KMS-11 (cell line): Measurements from ENCODE around the gene HPCAL1.

Experiments used
- H2AFZ ChIP-seq: fragments of 200-600 bp; sonication (generic); 2 replicates; pipeline ENCODE4 v1.6.1; 2016; ENCODE audit warnings: antibody characterized with exemption, mixed run types, low read depth
- H3K27ac ChIP-seq: fragments of 200-600 bp; sonication (generic); 2 replicates; pipeline ENCODE4 v1.6.1; 2016; ENCODE audit warnings: mild to moderate bottlenecking, mixed run types
- H3K27me3 ChIP-seq: fragments of 200-600 bp; sonication (generic); 2 replicates; pipeline ENCODE4 v1.6.1; 2017; ENCODE audit warnings: mild to moderate bottlenecking, low read depth, mixed run types, moderate library complexity; ENCODE audit not compliant: insufficient read depth
- H3K36me3 ChIP-seq: fragments of 200-600 bp; sonication (generic); 2 replicates; pipeline ENCODE4 v1.6.1; 2017; ENCODE audit warnings: mild to moderate bottlenecking, mixed run types; ENCODE audit not compliant: insufficient read depth
- H3K4me1 ChIP-seq: fragments of 200-600 bp; sonication (generic); 2 replicates; pipeline ENCODE4 v1.6.1; 2016; ENCODE audit warnings: mild to moderate bottlenecking, low read depth, mixed run types; ENCODE audit not compliant: poor library complexity, severe bottlenecking
- H3K4me2 ChIP-seq: fragments of 200-600 bp; sonication (generic); 2 replicates; pipeline ENCODE4 v1.7.0; 2016; ENCODE audit warnings: mild to moderate bottlenecking, mixed run types
- H3K4me3 ChIP-seq: fragments of 200-600 bp; sonication (generic); IDR thresholded peaks from 2 replicates; pipeline ENCODE4 v1.6.1; 2017; ENCODE audit warnings: low read depth, low read length, mixed read lengths; ENCODE audit not compliant: insufficient read depth
- H3K79me2 ChIP-seq: fragments of 200-600 bp; sonication (generic); 2 replicates; pipeline ENCODE4 v1.6.1; 2016; ENCODE audit warnings: low read depth, mixed run types; ENCODE audit not compliant: insufficient read depth
- H3K9ac ChIP-seq: fragments of 200-600 bp; sonication (generic); 2 replicates; pipeline ENCODE4 v1.6.1; 2016; ENCODE audit warnings: mild to moderate bottlenecking, mixed run types
- H4K20me1 ChIP-seq: fragments of 200-600 bp; sonication (generic); 2 replicates; pipeline ENCODE4 v1.6.1; 2016; ENCODE audit warnings: mild to moderate bottlenecking, mixed run types; ENCODE audit not compliant: insufficient read depth
- CTCF ChIP-seq: fragments of 200-600 bp; sonication (generic); conservative IDR thresholded peaks from 2 replicates; pipeline ENCODE4 v1.6.1; 2017; ENCODE audit warnings: low read depth, mild to moderate bottlenecking, antibody characterized with exemption, low read length, moderate library complexity, mixed read lengths

The HPCAL1 gene

DNA sequence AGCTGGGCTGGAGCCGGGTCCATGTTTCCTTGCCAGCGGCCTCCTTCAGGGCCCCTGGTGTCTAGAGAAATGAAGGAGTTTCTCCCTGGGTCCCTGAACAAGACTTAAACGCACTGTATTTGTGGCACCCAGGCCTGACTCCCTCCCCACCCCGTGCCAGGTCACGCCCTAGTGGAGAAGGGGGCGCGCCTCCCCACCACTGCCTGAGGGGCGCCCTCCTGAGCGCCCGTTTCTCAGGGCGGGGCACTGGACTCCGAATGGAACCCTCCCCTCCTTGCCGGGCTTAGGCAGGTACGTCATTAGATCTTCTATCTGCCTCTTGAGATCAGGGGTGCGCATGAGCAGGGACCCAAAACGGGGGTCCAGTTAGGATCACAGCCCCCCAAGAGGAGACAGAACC is 129.1 kb downstream of the HPCAL1 start:
- Histone ChIP-seq H3K27me3 (no peaks in the 10 kb centered on the region), H2AFZ (no peak overlapping the region), H3K4me3 (no peak overlapping the region), H3K4me2 (no peak overlapping the region), H3K9ac (no peak overlapping the region), H4K20me1 (no peaks in the 10 kb centered on the region), H3K4me1 (no peaks in the 10 kb centered on the region), H3K79me2 (no peaks in the 10 kb centered on the region), H3K27ac (no peak overlapping the region), H3K36me3 (no peaks in the 10 kb centered on the region)
- TF ChIP-seq CTCF: no peak

GRCh38 chr2:10432311-10433181 is 129.8 kb downstream of the HPCAL1 start:
- no peak overlapping the region for H3K9ac ChIP-seq
- no peak overlapping the region for H3K27ac ChIP-seq
- H2AFZ ChIP-seq: no peak overlapping the region
- H3K4me1 ChIP-seq: no peaks in the 10 kb centered on the region
- no peaks in the 10 kb centered on the region for H3K79me2 ChIP-seq
- H3K27me3 ChIP-seq: no peaks in the 10 kb centered on the region
- no peak overlapping the region for H3K4me3 ChIP-seq
- H4K20me1 ChIP-seq: no peaks in the 10 kb centered on the region
- no peak overlapping the region for H3K4me2 ChIP-seq
- no peaks in the 10 kb centered on the region for H3K36me3 ChIP-seq
- TF ChIP-seq CTCF: no peak

DNA sequence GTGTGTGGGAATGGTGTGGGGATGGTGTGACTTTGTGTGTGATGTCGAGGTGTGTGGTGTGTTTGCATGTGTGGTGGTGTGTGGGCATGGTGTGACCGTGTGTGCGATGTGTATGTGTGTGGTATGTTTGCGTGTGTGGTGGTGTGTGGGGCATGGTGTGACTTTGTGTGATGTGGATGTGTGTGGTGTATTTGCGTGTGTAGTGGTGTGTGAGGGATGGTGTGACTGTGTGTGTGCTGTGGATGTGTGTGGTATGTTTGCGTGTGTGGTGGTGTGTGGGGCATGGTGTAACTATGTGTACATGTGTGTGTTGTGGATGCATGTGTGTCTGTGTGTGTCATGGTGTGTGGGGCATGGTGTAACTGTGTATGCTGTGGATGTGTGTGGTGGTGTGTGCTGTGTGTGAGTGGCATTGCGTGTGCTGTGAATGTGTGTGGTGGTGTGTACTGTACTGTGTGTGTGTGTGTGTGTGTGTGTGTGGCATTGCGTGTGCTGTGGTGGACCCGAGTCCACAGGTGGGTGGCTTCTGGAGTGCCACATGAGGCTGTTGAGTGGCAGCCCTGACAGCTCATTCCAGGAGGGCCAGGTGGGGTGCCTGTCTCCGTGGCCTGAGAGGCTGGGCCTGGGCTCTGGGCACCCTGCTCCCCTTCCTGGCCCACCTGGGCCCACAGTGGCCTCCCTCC is 130.7 kb downstream of the HPCAL1 start:
- H3K4me2 ChIP-seq: no peak overlapping the region
- H3K27ac ChIP-seq: no peak overlapping the region
- no peak overlapping the region for H2AFZ ChIP-seq
- no peak overlapping the region for H3K4me3 ChIP-seq
- H3K27me3 ChIP-seq: no peaks in the 10 kb centered on the region
- TF ChIP-seq CTCF: no peak
- no peaks in the 10 kb centered on the region for H3K4me1 ChIP-seq
- no peaks in the 10 kb centered on the region for H3K79me2 ChIP-seq
- H4K20me1 ChIP-seq: no peaks in the 10 kb centered on the region
- H3K9ac ChIP-seq: no peak overlapping the region
- no peaks in the 10 kb centered on the region for H3K36me3 ChIP-seq

DNA sequence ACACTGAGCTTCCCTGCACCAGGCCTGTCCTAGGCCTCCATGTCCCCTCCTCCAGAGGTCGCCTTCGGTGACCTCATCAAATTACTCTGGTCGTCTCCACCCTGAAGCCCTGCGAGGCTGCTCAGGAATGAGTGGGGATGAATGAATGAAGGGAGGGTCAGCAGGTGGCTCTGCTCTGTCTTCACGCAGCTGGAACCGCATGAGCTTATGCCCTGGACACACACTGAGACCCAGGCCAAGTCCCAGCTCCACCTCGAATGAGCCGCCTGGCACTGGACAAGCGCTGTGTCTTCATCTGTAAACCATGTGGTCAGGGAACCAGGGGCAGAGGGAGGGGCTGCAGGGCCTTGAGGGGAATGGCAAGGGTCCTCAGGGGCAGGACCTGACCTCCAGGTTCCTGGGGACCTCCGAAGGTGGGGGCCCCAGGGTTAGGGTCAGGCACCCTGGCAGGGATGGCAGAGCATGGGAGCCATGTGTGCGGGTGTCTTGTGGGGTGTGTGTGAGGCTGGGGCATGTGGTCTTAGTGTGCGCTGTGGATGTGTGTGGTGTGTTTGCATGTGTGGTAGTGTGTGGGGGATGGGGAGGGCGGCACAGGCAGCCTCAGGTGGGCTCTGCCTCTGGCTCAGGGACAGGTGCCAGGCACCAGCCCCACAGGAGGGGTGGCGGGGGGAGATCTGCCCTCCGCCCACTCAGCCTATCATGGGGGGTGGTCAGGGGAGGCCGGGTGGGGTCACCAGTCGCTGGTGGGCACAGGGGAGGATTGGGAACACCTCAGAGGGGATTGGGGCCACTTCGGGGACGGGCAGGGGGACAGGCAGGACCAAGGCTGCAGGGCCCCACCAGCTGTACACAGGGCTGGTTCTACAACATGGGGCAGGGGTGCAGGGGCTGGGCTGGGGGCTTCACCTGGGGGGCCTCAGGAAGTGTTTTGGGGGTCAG is 131.5 kb downstream of the HPCAL1 start:
- Histone ChIP-seq H3K27ac (no peak overlapping the region), H3K9ac (no peak overlapping the region)

More for the DNA sequence above, 131.5 kb downstream of the HPCAL1 start:
- Histone ChIP-seq H2AFZ (peak overlapping the region; percentile 19; the same call in 1 of the 2 replicates), H3K4me1 (no peaks in the 10 kb centered on the region), H3K79me2 (no peaks in the 10 kb centered on the region), H3K4me2 (peak overlapping the region; percentile 36; the same call in 1 of the 2 replicates), H4K20me1 (no peaks in the 10 kb centered on the region), H3K36me3 (no peaks in the 10 kb centered on the region), H3K4me3 (no peak overlapping the region), H3K27me3 (no peaks in the 10 kb centered on the region)
- TF ChIP-seq CTCF: no peak
